HG02642 (cell line): ENCODE results near the gene DHRS4L2.
"Not testable (repeated sequence)": the region's sequence is repeated elsewhere in the genome, so short reads cannot be mapped to it uniquely, and the experiment has no call there.

Source experiments
- ATAC-seq: cut with Tn5 transposase; IDR thresholded peaks from one replicate; pipeline ENCODE4 v1.9.1; 2021; ENCODE audit warnings: mild to moderate bottlenecking; ENCODE audit not compliant: unreplicated experiment, poor library complexity

Gene DHRS4L2

DNA sequence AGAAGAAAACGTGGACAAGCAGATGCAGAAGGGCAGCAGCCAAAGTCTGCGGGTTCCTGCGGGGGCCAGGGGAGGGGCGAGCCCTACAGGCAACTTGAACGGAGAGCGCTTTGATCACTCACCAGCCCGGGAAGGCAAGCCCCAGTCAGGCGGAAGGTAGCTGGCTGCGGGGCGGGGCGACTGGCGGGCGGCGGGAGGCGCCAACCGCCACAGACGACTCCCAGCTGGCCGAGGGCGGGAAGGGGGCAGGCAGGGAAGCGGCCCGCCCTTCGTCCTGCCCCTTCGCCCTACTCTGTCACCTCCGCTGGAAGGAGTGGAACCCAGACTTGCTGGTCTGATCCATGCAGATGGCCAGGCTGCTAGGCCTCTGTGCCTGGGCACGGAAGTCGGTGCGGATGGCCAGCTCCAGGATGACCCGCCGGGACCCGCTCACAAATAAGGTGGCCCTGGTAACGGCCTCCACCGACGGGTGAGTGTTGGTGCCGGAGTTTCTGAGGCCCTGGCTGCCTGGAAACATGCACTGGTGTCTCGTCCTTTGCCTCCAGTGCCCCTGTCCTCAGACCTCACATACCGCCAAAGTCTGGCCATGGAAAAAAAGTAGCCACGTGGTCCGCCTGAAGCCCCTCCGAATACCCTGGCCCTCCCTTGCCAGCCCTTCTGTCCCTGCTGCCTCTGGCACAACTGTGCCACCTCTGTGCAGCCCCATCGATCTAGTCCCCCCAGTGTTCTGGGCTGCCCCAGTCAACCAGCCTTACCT lies at the start of gene DHRS4L2:
Gene DHRS4L2, plus strand, starts transcription at position 323 of the 757 bp plus-strand sequence. Its CDS starts 19 bp downstream, at position 342.
- ATAC-seq = peak; percentile 91

DNA sequence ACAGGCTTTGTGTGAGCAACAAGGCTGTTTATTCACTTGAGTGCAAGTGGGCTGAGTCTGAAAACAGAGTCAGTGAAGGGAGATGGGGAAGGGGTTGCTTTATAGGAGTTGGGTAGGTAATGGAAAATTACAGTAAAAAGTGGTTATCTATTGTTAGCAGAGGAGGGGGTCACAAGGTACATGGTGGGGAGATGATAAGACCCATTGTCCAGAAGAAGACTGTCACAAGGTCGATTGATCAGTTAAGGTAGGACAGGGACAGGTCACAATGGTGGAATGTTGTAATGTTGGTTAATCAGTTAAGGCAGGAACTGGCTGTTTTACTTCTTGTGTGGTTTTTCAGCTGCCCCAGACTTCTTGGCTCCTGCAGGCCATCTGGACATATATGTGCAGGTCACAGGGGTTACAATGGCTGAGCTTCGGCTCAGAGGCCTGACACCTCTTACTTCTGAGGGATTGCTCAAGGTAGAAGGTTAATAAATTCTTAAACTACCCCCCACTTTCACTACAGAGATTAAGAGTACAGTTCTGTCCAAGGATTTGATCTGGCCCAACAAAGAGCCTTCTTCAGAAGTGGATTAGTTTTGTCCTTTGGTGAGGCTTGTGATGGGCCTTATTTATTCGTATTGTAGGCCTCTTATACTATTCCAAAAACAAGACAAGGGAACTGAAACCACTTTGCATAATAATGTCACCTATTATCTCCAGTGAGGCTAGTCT lies 49.0 kb upstream of the DHRS4L2 start:
- no peak for ATAC-seq

- ATAC-seq = no peak
Observed at GRCh38 chr14:23941230-23941629, 47.5 kb upstream of the DHRS4L2 start.

- no peak for ATAC-seq
Observed at GRCh38 chr14:23941669-23942068, 47.1 kb upstream of the DHRS4L2 start.

- no peak for ATAC-seq
Observed at GRCh38 chr14:23942587-23942986, 46.1 kb upstream of the DHRS4L2 start.

- ATAC-seq = not testable (repeated sequence)
Observed at GRCh38 chr14:23949069-23949468, 39.7 kb upstream of the DHRS4L2 start.

- no peak for ATAC-seq
Observed at GRCh38 chr14:23950411-23951135, 38.2 kb upstream of the DHRS4L2 start.

- ATAC-seq = not testable (repeated sequence)
Observed at GRCh38 chr14:23951136-23951466, 37.6 kb upstream of the DHRS4L2 start.

- ATAC-seq = no peak
Observed at GRCh38 chr14:23951590-23952201, 37.0 kb upstream of the DHRS4L2 start.

DNA sequence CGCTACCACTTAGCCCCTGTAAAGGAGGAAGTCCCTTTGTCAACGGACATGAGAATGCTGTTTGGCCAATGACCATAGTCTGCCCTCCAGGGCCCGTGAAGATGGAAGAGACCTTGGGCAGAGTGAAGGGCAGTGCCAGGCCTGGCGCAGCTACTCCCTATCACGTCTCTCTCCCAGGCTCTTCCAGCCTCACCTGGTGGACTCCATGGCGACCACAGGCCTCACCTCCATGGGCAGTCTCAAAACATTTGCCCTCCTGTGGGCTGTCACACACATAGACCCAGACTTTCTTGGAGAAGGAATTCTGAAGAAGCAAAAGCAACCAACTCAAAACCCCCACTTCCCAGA lies 35.6 kb upstream of the DHRS4L2 start:
- not testable (repeated sequence) for ATAC-seq

DNA sequence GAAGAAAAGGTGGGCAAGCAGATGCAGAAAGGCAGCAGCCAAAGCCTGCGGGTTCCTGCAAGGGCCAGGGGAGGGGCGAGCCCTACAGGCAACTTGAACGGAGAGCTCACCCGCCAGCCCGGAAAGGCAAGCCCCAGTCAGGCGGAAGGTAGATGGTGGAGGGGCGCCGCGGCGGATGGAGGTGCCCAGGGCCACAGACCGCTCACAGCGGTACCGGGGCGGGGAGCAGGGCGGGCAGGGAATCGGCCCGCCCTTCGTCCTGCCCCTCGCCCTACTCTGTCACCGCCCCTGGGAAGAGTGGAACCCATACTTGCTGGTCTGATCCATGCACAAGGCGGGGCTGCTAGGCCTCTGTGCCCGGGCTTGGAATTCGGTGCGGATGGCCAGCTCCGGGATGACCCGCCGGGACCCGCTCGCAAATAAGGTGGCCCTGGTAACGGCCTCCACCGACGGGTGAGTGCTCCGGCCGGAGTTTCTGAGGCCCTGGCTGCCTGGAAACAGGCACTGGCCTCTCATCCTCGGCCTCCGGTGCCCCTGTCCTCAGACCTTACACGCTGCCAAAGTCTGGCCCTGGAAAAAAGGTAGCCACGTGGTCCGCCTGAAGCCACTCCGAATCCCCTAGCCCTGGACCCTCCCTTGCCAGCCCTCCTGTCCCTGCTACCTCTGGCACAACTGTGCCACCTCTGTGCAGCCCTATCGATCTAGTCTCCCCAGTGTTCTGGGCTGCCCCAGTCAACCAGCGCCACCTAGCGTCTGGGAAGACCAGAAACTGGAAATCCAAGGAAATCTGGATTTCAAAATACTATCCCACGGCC lies 35.1 kb upstream of the DHRS4L2 start, which contains the start of gene DHRS4:
Gene DHRS4, plus strand, starts transcription at position 307 of the 815 bp plus-strand sequence. Its CDS starts 19 bp downstream, at position 326.
- peak; percentile 96 for ATAC-seq

DNA sequence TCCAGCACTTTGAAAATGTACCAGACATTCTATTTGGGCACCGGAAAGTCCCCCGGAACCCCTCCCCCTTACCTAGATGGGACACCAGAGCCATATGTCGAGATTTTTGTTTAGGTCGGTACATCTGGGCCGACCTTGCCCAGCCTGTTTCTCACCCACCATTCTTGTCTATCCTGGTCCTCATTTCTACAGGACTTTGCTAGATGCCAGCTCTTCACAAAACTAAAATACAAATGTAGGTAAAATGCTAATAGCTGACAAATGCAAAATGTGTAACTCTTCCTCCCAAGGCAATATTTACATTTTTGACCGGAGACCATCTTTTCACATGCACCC lies 34.5 kb upstream of the DHRS4L2 start:
- ATAC-seq = peak; percentile 20

DNA sequence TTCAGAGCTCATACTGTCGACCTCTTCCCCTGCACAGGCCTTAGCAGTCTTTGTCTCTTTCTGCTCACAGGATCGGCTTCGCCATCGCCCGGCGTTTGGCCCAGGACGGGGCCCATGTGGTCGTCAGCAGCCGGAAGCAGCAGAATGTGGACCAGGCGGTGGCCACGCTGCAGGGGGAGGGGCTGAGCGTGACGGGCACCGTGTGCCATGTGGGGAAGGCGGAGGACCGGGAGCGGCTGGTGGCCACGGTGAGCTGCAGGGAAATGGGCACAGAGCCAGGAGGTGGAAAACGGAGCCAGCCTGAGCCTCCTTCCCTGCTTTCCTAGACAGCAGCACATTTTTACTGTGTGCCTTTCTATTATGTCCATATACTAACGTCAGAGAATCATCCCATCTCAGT lies 33.8 kb upstream of the DHRS4L2 start:
- not testable (repeated sequence) for ATAC-seq

- not testable (repeated sequence) for ATAC-seq
Observed at GRCh38 chr14:23955811-23956210, 32.9 kb upstream of the DHRS4L2 start.

DNA sequence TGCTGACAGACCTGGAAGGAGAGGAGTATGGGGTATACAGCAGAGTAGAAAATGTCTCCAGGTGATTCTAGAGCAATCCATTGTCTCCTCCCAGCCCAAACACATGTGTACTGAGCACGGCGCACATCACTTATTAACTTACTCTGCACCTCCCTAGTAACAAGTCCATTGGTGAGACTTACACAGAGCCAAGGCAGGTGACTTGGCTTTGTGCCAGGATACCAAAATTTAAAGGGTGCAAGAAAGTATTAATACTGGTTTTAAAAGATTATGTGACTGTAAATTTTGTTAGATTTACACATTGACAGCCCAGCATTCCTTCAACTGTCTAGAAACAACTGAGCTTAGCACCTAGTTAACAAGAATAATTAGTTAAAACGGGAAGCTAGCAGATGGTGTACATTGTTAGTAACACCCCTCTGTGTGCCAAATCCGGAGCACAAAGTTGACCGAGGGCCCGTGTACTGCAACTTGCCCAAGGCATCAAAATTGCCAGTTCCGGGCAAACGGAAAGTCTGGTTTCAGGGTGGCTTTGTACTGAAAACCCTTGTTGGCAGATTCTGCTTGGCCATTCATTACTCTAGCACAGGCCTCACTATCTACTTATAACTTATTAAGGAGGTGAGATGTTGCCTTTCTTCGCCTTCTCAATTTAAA lies 30.7 kb upstream of the DHRS4L2 start:
- ATAC-seq = not testable (repeated sequence)

- ATAC-seq = not testable (repeated sequence)
Observed at GRCh38 chr14:23960899-23961298, 27.8 kb upstream of the DHRS4L2 start.

- not testable (repeated sequence) for ATAC-seq
Observed at GRCh38 chr14:23961704-23962103, 27.0 kb upstream of the DHRS4L2 start.

DNA sequence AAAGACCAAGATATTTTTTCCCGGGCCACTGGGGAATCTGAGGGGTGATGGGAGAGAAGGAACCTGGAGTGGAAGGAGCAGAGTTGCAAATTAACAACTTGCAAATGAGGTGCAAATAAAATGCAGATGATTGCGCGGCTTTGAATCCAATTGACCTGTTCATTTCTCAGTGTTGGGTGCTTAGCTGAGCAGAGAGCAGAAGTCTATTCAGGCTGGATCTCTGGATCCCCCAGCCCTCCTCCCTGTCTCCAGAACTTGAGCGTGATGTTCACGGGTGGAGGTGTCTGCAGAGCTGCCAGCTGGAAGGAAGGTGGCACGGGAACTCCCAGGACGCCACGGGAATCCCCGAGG lies 19.6 kb upstream of the DHRS4L2 start:
- ATAC-seq = not testable (repeated sequence)

- peak; percentile 86 for ATAC-seq
Observed at GRCh38 chr14:23969481-23970282, 19.0 kb upstream of the DHRS4L2 start.
